Spleen (tissue), 7 donors: ENCODE measurements around the gene DNAH6.

Source experiments
- POLR2AphosphoS5 ChIP-seq, 3 donors: sonication (generic); formaldehyde crosslinking; IDR thresholded peaks; one replicate each; pipeline ENCODE4 v1.5.1; 2017; ENCODE audit warnings: antibody characterized with exemption in 3 of 3
- TF ChIP-seq, protein P1 (sequence below), 11 experiments: fragments of 200-600 bp in 7 of 11; fragments of 450-650 bp in 4 of 11; sonication (generic) in 4 of 11; IDR thresholded peaks in 8 of 11; conservative IDR thresholded peaks in 3 of 11; 1 replicate in 7 of 11; 2 replicates in 4 of 11; pipeline versions ENCODE4 v1.4.0 to v1.8.0; 2016 to 2021; ENCODE audit warnings: antibody characterized with exemption in 11 of 11, inconsistent platforms in 4 of 11, mild to moderate bottlenecking in 1 of 11
- donor health status: DM: no; HTN: no; CAD: no; lungs with moderate emphysema.
- donor health status: DM: no; HTN: no; CAD: no.
- donor health status: DM: no; HTN: no; CAD: no.

DNA sequence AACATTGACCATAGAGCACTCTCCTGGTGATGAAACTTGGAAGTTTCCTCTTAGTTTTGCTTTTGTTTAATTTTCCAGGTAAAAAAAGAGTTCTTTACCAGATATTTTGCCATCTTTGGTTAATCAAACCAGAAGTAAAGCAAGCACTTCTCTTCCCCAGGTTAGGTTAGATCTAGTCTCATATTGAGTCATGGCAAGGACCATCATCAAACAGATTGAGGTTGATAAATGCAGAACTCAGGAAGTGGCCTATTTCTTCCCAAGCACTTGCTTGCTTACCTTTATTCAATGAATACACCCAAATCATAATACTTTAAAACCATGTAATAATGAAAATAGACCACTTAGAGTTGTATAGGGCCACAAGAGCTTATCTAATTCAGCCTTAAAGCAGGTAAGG, 23.4 kb downstream of the DNAH6 start:
- TF ChIP-seq, protein P1, sequence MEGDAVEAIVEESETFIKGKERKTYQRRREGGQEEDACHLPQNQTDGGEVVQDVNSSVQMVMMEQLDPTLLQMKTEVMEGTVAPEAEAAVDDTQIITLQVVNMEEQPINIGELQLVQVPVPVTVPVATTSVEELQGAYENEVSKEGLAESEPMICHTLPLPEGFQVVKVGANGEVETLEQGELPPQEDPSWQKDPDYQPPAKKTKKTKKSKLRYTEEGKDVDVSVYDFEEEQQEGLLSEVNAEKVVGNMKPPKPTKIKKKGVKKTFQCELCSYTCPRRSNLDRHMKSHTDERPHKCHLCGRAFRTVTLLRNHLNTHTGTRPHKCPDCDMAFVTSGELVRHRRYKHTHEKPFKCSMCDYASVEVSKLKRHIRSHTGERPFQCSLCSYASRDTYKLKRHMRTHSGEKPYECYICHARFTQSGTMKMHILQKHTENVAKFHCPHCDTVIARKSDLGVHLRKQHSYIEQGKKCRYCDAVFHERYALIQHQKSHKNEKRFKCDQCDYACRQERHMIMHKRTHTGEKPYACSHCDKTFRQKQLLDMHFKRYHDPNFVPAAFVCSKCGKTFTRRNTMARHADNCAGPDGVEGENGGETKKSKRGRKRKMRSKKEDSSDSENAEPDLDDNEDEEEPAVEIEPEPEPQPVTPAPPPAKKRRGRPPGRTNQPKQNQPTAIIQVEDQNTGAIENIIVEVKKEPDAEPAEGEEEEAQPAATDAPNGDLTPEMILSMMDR (IDR thresholded peaks at IDR 0.05 in 8 of 11, conservative IDR thresholded peaks at IDR 0.05 in 3 of 11): no peak
- TF ChIP-seq POLR2AphosphoS5 (IDR thresholded peaks at IDR 0.05): no peak
